Measurements from ENCODE around the gene ZRANB3.
A peak's percentile ranks its signal among the peaks of the same experiment; 100 is the strongest.
"Not testable (repeated sequence)": the region's sequence is repeated elsewhere in the genome, so short reads cannot be mapped to it uniquely, and the experiment has no call there.

Gene ZRANB3

GRCh38 chr2:135485441-135485840, 45.6 kb downstream of the ZRANB3 start:
- DNase-seq, result no peak

- no peak for DNase-seq
Observed at GRCh38 chr2:135475128-135475527, 55.9 kb downstream of the ZRANB3 start.

- peak; percentile 23 for DNase-seq
Observed at GRCh38 chr2:135473567-135473966, 57.5 kb downstream of the ZRANB3 start.

- no peak for DNase-seq
Observed at GRCh38 chr2:135471106-135471505, 59.9 kb downstream of the ZRANB3 start.

- no peak for DNase-seq
Observed at GRCh38 chr2:135457279-135457678, 73.7 kb downstream of the ZRANB3 start.

GRCh38 chr2:135456835-135457234, 74.2 kb downstream of the ZRANB3 start:
- no peak for DNase-seq

GRCh38 chr2:135456431-135456830, 74.6 kb downstream of the ZRANB3 start:
- no peak for DNase-seq

- no peak for DNase-seq
Observed at GRCh38 chr2:135454608-135455007, 76.4 kb downstream of the ZRANB3 start.

GRCh38 chr2:135453027-135453426, 78.0 kb downstream of the ZRANB3 start:
- not testable (repeated sequence) for DNase-seq

- DNase-seq, result no peak
Observed at GRCh38 chr2:135451966-135452365, 79.1 kb downstream of the ZRANB3 start.

- not testable (repeated sequence) for DNase-seq
Observed at GRCh38 chr2:135443013-135443412, 88.0 kb downstream of the ZRANB3 start.

GRCh38 chr2:135435155-135435554, 95.9 kb downstream of the ZRANB3 start:
- DNase-seq, result not testable (repeated sequence)

- peak; percentile 0 for DNase-seq
Observed at GRCh38 chr2:135424849-135425248, 106.2 kb downstream of the ZRANB3 start.

- no peak for DNase-seq
Observed at GRCh38 chr2:135422898-135423297, 108.1 kb downstream of the ZRANB3 start.

GRCh38 chr2:135411646-135412045, 119.4 kb downstream of the ZRANB3 start:
- no peak for DNase-seq

GRCh38 chr2:135409436-135409835, 121.6 kb downstream of the ZRANB3 start:
- no peak for DNase-seq

GRCh38 chr2:135396259-135396658, 134.8 kb downstream of the ZRANB3 start:
- DNase-seq, result not testable (repeated sequence)

GRCh38 chr2:135386993-135387392, 144.0 kb downstream of the ZRANB3 start:
- DNase-seq, result no peak

- no peak for DNase-seq
Observed at GRCh38 chr2:135378591-135378990, 152.4 kb downstream of the ZRANB3 start.

- DNase-seq, result no peak
Observed at GRCh38 chr2:135373702-135374101, 157.3 kb downstream of the ZRANB3 start.

GRCh38 chr2:135349941-135350340, 181.1 kb downstream of the ZRANB3 start:
- DNase-seq, result no peak

- DNase-seq, result not testable (repeated sequence)
Observed at GRCh38 chr2:135348096-135348704, 182.8 kb downstream of the ZRANB3 start.

GRCh38 chr2:135337071-135337470, 193.9 kb downstream of the ZRANB3 start:
- DNase-seq, result no peak

- DNase-seq, result no peak
Observed at GRCh38 chr2:135335256-135335655, 195.8 kb downstream of the ZRANB3 start.

- no peak for DNase-seq
Observed at GRCh38 chr2:135327146-135327545, 203.9 kb downstream of the ZRANB3 start.

Measured in DMS53 (cell line).